Lower lobe of right lung (tissue), 2 donors: Measurements from ENCODE around the gene NHSL1. TPM values are rescaled to one million over a fixed set of nuclear protein-coding genes. Genes with fewer than 3 reads are reported as not detected.

Experiments used
- ATAC-seq, 2 donors: fragments of 200-7000 bp; cut with Tn5 transposase; one replicate each; pipeline ENCODE4 v1.9.1; 2020 to 2022; ENCODE audit warnings: mild to moderate bottlenecking in 2 of 2, moderate library complexity in 2 of 2
- DNase-seq: peaks from one replicate; pipeline ENCODE4 v3.0.0-alpha.2; 2020
- H3K27ac ChIP-seq: fragments of 200-600 bp; one replicate; pipeline ENCODE4 v1.8.0; 2022
- H3K27me3 ChIP-seq: fragments of 200-600 bp; one replicate; pipeline ENCODE4 v1.8.0; 2022; ENCODE audit warnings: low read depth
- H3K36me3 ChIP-seq: fragments of 200-600 bp; one replicate; pipeline ENCODE4 v1.8.0; 2022; ENCODE audit warnings: mild to moderate bottlenecking
- H3K4me1 ChIP-seq: fragments of 200-600 bp; one replicate; pipeline ENCODE4 v1.8.0; 2022
- H3K4me3 ChIP-seq: fragments of 200-600 bp; one replicate; pipeline ENCODE4 v1.8.0; 2022; ENCODE audit warnings: mild to moderate bottlenecking
- H3K9me3 ChIP-seq: fragments of 200-600 bp; one replicate; pipeline ENCODE4 v1.8.0; 2022
- intact Hi-C: fragments of 100-400 bp; cut with DNase I; formaldehyde crosslinking; loops from one replicate; pipeline ENCODE4 v1.11.0; 2022
- total RNA-seq: library from RNA; stranded (reverse); fragmentation: NEBNext Ultra II Directional; extraction: Animal tissue kit (Norgen Biotek cat#: 25700); gene quantifications from one replicate; pipeline ENCODE4 v1.2.1, GENCODE V29; 2021
- TF ChIP-seq, protein P1 (sequence below): fragments of 200-600 bp; IDR thresholded peaks from one replicate; pipeline ENCODE4 v1.8.0; 2022; ENCODE audit warnings: antibody characterized with exemption, mild to moderate bottlenecking
- donor health status: DM: no; HTN: yes; CAD: no; lungs with severe emphysema.

The NHSL1 gene
- total RNA-seq, 1 donor from 2014 or later = 63.7 TPM

DNA sequence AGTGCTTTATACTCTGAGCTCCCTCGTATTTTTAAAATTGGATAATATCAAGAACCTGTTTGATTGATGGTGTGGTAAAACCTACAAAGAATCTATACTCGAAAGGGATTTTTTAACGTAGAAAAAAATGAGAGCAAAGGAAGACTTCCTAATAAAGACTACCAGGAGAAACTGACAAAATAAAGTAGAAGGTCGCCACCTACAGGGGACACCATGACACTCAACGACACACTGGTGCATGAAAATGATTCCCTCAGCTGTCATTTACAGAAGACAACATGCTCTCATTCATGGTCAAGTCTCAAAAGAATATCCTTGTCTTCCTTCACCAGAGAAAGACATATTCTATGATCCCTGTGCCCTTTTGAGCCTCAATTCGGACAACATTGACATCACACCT lies 10.1 kb upstream of the NHSL1 start:
- Histone ChIP-seq H3K27ac (no peak overlapping the region), H3K4me3 (no peak overlapping the region), H3K36me3 (no peaks in the 10 kb centered on the region), H3K27me3 (no peaks in the 10 kb centered on the region), H3K9me3 (no peaks in the 10 kb centered on the region), H3K4me1 (peaks cover 8% of the 10 kb centered on the region)
- ATAC-seq (peak; percentile 39 to 72), DNase-seq (no peak)
- TF ChIP-seq, protein P1, sequence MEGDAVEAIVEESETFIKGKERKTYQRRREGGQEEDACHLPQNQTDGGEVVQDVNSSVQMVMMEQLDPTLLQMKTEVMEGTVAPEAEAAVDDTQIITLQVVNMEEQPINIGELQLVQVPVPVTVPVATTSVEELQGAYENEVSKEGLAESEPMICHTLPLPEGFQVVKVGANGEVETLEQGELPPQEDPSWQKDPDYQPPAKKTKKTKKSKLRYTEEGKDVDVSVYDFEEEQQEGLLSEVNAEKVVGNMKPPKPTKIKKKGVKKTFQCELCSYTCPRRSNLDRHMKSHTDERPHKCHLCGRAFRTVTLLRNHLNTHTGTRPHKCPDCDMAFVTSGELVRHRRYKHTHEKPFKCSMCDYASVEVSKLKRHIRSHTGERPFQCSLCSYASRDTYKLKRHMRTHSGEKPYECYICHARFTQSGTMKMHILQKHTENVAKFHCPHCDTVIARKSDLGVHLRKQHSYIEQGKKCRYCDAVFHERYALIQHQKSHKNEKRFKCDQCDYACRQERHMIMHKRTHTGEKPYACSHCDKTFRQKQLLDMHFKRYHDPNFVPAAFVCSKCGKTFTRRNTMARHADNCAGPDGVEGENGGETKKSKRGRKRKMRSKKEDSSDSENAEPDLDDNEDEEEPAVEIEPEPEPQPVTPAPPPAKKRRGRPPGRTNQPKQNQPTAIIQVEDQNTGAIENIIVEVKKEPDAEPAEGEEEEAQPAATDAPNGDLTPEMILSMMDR = peak; percentile 58
- intact Hi-C loops = no loop called here

DNA sequence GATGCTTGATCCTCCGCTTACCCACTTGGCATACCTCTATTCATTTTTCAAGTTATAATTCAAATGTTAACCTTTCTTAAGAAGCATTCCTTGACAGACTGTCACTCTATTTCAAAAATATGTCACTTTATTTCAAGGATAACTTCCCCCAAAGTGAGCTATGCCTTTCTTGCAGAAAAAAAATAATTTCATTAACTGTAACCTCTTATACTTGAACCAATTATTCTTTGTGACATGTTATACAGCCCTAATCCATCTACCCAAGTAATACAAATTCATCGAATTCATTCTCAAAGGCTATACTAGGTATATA lies 9.3 kb upstream of the NHSL1 start:
- H3K36me3 ChIP-seq = no peaks in the 10 kb centered on the region
- no peak overlapping the region for H3K4me3 ChIP-seq
- H3K4me1 ChIP-seq = peaks cover 8% of the 10 kb centered on the region
- no peak for ATAC-seq
- DNase-seq = no peak
- intact Hi-C loops = no loop called here
- TF ChIP-seq, protein P1 = no peak
- no peak overlapping the region for H3K27ac ChIP-seq
- no peaks in the 10 kb centered on the region for H3K9me3 ChIP-seq
- no peaks in the 10 kb centered on the region for H3K27me3 ChIP-seq

DNA sequence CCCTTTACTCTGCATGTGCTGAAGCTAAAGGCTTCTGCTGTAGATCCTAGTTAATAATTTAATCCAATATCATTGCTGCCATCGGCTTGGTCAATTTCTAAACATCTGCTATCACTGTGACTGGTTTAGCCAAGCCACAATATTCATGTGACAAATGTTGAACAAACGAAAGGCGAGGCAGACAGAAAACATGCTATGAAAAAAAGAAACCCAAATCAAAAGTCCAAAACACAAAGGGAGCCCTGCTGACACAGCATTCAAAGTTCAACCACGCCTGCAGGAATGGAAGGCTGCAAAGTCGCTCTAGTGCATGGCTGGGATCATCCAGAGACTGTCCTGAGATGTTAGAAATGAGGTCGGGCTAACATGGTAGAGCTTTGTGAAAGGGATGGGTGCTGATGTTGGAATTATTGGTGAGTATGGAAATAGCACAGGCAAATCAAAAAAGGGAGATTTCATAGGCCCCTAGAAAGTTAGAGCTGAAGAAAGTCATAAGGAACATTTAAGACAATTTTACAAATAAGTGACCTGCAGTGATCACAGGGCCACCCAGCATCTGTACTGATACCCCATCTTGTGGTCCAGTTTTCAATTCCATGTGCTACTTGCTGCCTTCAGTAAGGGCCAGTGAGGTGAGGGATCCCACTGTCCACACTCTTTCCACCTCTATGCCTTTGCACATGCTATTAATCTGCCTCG lies 8.8 kb upstream of the NHSL1 start:
- Histone ChIP-seq H3K9me3 (no peaks in the 10 kb centered on the region), H3K27ac (no peak overlapping the region), H3K36me3 (no peaks in the 10 kb centered on the region), H3K4me1 (peaks cover 8% of the 10 kb centered on the region), H3K4me3 (no peak overlapping the region), H3K27me3 (no peaks in the 10 kb centered on the region)
- TF ChIP-seq, protein P1 = no peak
- ATAC-seq (peak in 1 of 2 donors; percentile 33), DNase-seq (no peak)
- intact Hi-C loops = no loop called here

DNA sequence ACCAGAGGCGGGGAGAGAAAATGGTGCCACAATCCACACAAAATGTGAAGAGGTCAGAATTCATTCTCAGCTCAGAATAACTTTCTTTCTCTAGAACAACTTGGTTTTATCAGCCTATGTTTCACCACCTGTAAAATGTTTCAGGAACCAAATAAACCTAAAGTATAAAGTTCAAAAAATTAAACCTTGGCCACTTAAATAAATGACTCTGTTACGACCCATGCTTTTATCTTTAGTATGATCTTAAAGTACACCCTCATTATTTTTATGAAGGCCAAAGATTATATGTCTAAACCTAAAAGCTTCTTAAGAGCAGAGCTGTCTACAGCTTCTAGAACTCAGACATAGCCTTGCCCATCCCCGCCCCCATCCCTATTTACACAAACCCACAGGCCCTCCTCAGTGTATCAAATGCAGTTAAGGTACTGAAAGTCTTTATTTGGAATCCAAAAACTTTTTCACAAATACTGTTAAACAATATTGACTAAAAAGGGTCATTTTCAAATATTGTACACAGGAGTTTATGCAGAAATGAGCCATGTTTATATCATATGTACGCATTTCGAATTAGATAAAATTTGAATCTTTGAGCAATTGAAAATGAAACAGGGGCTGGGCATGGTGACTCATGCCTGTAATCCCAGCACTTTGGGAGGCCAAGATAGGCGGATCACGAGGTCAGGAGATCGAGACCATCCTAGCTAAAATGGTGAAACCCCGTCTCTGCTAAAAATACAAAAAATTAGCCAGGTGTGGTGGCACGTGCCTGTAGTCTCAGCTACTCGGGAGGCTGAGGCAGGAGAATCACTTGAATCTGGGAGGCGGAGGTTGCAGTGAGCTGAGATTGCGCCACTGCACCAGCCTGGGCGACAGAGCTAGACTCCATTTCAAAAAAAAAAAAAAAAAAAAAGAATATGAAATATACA lies 5.7 kb upstream of the NHSL1 start:
- TF ChIP-seq, protein P1 = no peak
- Histone ChIP-seq H3K27me3 (no peaks in the 10 kb centered on the region), H3K27ac (no peak overlapping the region), H3K4me1 (peaks cover 14% of the 10 kb centered on the region), H3K36me3 (no peaks in the 10 kb centered on the region), H3K9me3 (no peaks in the 10 kb centered on the region), H3K4me3 (no peak overlapping the region)
- no peak for DNase-seq
- ATAC-seq = no peak
- intact Hi-C loops = no loop called here

DNA sequence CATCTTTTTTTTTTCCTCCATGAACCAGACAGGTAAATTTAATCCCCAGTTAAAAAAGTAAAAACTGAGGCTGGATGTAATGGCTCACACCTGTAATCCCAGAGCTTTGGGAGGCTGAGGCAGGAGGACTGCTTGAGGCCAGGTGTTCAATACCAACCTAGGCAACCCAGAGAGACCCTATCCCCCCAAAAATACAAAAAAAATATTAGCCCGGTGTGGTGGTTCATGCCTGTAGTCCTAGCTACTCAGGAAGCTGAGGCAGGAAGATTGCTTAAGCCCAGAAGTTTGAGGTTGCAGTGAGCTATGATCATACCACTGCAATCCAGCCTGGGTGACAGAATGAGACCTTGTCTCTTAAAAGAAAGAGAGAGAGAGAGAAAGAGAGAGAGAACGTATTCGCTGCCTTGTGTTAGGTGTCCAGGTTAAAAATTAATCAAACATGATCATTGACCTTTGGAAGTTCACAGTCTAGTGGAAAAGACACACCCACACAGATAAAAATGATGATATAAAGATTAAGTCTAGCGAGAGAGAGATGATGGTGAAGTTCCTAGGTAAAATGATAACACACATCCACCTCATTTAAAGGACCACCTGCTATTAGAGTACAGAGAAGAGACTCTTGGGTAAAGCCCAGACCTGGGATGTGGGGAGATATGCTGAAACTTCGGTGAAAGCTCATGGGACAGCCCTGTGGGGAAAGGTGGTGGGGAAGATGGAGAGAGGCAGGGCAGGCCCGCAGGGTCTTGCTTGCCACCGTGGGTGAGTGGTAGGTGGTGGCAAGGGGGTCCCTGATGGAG lies 4.8 kb upstream of the NHSL1 start:
- H3K27ac ChIP-seq = no peak overlapping the region
- no peak overlapping the region for H3K4me3 ChIP-seq
- TF ChIP-seq, protein P1 = no peak
- H3K36me3 ChIP-seq = no peaks in the 10 kb centered on the region
- H3K9me3 ChIP-seq = no peaks in the 10 kb centered on the region
- intact Hi-C loops = no loop called here
- peaks cover 16% of the 10 kb centered on the region for H3K4me1 ChIP-seq
- no peaks in the 10 kb centered on the region for H3K27me3 ChIP-seq
- DNase-seq (no peak), ATAC-seq (no peak)
